GM10847 (cell line): ENCODE measurements around the gene TNFRSF1A.

ENCODE experiments used
- POLR2A ChIP-seq: IDR thresholded peaks from 2 replicates; pipeline ENCODE4 v1.6.1; 2011; ENCODE audit not compliant: insufficient read length; ENCODE audit errors: extremely low read depth

Gene TNFRSF1A

DNA sequence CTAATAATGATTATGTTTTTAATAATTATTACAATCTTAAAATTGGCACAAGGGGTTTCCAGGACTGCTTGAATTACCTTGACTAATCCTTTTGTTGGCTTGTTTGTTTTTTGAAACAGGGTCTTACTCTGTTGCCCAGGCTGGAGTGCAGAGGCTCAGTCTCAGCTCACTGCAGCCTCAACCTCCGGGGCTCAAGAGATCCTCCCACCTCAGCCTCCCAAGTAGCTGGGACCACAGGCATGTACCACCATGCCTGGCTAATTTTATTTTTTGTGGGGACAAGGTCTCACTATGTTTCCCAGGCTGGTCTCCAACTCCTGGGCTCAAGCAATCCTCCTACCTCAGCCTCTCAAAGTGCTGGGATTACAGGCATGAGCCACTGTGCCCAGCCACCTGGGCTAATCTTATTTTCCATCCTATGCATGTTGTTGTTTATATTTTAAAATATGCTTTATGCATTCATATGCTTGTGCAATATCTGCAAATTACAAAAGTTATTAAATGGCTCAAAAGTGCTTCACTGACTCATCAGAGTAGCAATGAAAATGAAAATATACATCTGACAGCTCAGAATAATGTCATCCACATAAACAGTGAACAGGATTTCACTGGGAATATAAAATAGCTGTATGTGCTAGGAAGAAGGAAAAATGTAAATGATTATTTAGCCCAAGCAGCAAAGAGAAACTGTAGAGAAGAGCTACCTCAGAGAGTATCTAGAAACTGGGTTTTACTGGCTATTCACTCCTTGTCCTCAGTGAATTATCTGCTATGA is 56.2 kb downstream of the TNFRSF1A start:
- TF ChIP-seq POLR2A, result no peak

DNA sequence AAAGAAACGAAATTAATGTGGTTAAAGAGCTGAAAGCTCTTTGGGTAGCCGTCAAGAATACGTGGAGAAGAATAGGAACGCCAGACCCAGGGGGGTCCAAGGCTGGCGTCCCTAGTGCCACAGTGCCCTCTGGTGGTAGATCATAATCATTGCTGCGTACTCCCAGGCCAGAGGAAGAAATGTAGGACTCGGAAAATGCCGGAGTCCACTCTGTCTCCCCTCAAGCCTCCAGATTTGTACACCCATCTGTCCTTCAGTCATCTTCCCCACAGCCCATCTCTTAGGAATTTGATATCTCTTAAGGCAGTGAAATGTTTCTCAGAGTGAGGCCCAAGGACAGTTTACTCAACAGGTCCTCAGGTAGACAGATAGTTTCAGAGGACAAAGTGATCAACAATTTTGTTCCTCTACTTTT is 56.8 kb downstream of the TNFRSF1A start:
- TF ChIP-seq POLR2A, result no peak

DNA sequence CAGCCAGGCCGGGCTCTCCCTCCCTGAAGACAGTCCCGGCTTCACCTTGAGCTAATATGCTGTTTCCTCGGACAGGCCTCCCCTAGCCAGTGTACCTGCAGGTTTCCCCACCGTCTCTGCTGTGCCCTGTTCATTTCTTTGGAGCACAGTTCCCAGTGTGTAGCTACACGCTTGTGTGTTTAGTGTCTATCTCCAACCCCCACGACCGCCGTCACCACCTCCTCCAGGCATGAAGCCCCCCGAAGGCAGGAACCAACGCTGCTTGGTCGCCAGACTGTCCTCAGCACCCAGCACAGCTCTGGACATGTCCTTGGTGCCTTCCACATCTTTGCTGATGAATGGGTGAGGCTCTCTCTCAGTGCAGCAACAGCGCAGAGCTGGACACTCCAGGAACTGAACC is 57.6 kb downstream of the TNFRSF1A start:
- no peak for TF ChIP-seq POLR2A

DNA sequence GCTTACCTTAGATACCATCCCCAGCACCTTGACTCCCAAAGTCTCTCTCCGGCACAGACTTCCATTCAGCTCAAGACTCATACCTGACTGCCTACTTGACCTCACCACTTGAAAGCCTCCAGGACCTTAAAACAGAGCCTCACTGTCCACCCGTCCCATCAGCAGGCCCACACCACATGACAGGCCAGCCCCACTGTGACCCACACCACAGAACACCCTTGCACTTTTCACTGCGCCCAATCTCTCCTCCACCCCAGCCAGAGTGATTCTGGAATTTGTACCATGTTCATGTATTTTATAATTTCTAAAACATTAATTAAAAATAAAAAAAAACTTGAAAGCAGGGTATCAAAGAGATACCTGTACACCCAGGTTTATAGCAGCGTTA is 59.4 kb downstream of the TNFRSF1A start:
- no peak for TF ChIP-seq POLR2A

DNA sequence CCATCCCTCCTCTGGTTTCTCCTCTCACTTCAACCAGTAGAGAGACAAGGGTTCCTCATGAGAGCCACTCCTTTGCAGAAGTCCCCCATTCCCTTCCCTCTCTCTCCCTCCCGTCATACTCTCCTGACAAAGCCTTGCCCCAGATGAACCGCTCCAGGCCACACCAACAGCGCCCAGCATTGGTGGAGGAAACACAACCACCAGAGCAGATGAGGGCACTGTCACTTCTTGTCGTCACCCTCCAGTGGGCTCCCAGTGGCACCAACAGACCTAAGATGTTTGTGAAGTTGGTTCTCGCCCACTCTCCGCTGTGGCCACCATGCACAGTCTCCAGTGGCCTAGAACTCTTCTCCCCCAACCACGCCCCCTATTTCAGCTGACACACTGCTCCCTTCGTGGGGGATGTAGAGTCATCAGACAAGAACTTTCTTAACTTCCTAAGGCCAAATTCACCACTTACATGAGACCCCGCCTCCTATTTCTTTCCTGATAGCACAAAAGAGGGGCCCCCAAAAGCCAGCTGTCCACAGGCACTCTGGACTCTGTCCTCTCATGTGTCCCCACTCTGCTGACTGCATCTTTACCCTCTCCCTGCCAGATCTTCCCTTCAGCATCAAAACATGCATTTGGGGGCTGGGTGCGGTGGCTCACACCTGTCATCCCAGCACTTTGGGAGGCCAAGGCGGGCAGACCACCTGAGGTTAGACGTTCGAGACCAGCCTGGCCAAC is 60.6 kb downstream of the TNFRSF1A start:
- no peak for TF ChIP-seq POLR2A

DNA sequence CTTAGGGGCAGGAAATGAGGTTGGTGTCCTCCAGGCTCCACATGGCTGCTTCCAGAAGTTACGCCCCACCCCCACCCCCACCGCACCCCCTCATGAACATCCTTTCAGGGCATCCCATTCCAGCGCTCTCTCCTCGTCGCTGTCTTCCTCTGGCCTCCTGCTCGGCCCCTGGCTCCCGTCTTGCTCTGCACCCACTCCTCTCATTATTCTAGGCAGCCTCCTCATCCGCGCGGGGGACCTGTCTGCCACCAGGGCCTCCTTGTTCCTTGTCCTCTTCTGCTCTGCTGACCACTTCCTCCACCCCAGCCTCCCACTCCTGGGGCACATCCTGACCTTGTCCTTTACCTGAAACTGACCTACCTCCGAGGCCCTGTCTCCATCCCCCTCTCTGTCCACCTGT is 61.2 kb downstream of the TNFRSF1A start:
- TF ChIP-seq POLR2A, result no peak

DNA sequence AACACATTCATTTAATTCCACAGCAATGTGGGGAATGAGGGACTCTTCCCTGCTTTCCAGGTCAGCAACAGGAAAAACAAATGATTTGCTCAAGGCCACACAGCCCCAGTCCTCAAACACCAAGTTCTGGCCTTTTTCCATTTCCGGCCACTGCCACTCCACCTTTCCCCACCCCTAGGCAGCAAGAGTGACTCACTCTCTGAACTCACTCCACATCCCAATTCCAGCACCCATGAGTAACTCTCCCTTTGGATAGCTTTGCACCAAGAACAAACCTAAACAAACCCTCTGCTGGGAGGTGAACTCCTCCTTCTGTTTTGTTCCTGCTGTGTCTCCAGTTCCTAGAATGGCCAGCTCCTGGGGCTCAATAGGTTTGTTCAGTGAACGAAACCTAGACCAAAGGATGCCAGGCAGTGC is 61.8 kb downstream of the TNFRSF1A start:
- no peak for TF ChIP-seq POLR2A

DNA sequence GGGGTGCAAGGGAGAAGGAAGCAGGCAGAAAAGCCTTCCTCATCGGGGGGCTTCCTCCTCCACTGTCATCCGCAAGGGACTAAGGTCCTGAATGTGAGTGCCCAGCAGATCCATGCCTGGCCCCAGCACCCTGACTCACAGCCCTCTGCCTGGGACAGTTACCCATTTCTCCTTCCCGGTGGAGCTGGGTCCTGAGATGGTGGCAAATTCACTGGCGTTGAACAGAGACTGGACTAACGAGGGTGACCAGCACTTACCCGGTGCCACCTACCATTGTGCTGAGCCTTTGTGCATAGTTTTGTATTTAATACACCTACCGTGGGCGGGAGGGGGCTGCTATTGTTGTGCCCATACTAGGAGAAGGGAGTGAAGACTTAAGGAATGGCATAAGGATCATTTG is 62.2 kb downstream of the TNFRSF1A start:
- TF ChIP-seq POLR2A, result no peak

DNA sequence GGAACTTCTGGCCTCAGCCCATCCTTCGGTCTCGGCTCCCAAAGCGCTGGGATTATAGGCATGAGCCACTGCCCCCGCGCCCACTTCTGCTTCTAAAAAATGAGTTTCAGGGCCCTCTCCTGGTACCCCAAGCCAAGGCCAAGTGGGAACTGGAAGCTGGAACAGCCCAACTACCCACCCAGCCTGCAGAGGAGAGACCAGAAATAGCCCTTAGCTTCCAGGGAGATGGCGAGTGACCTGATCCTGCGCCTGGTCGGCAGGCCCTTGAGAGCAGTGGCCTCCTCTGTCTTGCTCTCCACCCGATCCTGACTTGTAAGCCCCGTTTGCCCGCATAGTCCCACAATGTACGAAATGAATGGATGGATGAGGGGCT is 62.6 kb downstream of the TNFRSF1A start:
- no peak for TF ChIP-seq POLR2A
